Posterior cingulate gyrus (tissue), 11 donors: ENCODE measurements around the gene ERBB4.

ENCODE experiments used
- DNase-seq, 10 donors: peaks; one replicate each; pipeline versions ENCODE4 v3.0.0 to v3.0.0-alpha.2; 2020 to 2021; ENCODE audit warnings: mixed read lengths in 3 of 10
- intact Hi-C: fragments of 100-400 bp; cut with DNase I; formaldehyde crosslinking; loops from one replicate; pipeline ENCODE4 v1.15.1; 2023

ERBB4 gene

DNA sequence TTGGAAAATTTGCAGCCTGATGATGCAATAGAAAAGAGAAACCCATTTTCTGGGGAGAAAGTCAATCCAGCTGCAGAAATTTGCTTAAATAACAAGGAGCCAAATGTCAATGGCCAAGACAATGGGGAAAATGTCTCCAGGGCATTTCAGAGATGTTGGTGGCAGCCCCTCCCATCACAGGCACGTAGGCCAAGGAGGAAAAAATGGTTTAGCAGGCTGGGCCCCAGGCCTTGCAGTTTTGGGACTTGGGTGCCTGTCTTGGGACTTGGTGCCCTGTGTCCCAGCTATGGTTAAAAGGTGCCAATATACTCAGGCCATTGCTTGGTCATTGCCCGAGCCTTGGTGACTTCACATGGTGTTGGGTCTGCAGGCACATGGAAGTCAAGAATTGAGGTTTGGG, 368.2 kb downstream of the ERBB4 start:
- no peak for DNase-seq
- intact Hi-C loops = no loop called here

DNA sequence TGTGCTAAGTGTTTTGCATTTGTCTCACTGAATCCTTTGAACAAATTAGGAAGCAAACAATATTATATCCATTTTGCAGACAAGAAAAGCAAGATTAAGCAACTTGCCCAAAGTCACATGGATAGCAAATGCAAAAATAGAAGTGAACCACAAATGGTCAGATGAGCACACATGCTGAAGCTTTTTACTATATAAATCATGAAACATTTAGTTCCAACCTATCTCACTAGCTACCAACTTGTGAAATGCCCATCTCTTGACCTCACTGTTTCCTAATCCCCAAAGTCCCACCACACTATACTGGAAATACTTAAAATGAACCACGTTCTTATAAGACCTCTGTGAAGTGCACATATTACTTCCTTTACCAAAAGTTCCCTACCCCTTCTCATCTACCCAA, 380.5 kb downstream of the ERBB4 start:
- intact Hi-C loops = no loop called here
- DNase-seq = no peak

DNA sequence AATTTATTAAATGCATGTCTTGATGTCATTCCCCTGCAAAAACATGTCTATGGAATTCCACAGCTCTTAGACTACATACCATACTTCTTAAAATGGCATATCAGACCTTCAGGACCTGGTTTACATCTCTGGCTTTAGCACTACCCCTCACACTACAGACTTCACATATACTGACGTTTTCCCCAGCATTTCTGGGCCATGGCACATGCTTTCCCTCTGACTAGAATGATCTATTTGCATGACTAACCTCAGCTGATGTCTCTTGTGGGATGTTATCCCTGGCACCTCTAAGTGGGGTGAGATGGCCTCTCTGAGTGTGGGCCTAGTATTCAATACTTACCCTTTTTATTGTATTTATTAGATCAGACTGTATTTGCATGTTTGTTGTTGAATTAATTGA, 381.6 kb downstream of the ERBB4 start:
- no peak for DNase-seq
- intact Hi-C loops = no loop called here

DNA sequence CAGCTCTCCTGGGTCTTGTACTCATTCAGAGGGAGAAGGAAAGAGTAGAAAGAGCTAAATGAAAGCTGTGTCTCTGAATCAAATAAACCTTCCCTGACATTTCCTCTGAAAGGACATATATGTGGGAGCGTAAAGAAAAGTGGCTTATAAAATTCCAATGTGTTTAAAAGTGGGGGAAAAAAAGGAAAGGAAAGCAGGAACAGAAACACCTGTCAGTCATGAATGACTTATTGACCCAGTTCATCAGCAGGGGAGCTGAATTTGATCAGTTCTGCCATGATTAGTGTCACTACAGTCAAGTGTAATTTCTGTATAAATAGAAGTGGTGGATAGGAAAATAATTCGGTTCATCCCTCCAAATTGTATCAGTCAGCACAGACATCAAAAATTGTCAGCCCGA, 382.5 kb downstream of the ERBB4 start:
- DNase-seq = no peak
- intact Hi-C loops = no loop called here

DNA sequence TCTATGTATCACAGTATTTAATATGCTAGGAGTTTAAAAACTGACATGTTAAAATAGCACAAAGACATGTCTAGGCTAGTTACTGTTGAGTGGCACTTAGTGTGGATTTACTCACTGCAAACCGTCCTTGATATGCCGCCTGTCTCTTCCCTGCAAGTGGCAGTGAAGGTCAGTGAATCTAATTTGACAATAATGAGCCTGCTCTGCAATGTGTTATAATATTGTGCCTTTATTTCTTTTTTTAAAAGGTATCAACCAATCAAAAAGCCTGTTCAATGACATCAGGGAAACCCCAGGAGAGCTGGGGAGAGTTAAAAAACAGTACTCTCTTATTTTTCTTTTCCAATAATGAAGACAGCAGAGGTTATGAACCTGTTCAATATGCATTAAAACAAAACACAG, 384.1 kb downstream of the ERBB4 start:
- intact Hi-C loops = no loop called here
- DNase-seq = no peak

DNA sequence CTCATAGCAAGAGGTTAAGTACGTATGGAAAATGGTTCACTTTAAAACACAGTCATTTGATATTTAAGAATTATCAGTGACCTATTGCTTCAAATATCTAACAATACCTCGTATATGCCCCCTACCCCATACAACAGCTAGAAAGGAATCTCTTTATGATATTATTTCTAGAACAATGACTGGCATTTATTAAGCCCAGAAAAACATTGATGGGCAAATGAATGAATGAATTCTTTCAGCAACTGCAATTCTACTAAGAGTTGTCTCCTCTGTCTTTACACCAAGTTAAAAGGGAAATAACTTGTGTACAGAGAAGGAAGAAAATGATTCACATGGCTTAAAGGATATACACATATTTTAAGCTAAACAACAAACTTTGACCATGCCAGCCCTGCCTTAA, 384.7 kb downstream of the ERBB4 start:
- intact Hi-C loops = no loop called here
- no peak for DNase-seq

DNA sequence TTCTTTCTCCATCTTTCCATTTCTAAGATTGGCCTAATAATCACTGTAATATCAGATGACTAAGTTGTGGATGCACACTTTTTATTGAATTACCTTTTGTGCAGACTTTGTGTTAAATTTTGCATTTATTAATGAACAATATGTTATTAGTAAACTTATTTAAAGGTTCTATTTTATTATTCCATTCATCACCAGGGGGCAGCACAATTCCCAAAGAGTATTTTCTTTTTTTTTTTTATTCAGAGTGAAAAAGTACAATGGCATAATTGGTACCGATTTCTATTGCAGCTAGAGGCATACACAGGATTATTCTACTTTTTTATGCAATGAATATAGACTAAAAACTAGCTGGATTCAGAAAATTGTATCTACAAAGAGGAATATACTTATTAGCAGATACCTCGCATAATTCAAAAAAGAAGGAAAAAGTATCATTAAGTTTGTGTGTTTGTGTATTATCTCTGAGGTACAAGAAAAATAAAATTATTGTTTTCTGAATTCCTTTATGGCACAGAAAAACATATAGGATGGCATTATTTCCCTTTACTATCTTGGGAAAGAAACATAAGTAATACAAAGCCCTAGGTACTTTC, 390.6 kb downstream of the ERBB4 start:
- intact Hi-C loops = loop anchor here (5.0 kb wide), 1 partner anchor 419 kb away; no protein-coding TSS in a partner anchor
- no peak for DNase-seq

DNA sequence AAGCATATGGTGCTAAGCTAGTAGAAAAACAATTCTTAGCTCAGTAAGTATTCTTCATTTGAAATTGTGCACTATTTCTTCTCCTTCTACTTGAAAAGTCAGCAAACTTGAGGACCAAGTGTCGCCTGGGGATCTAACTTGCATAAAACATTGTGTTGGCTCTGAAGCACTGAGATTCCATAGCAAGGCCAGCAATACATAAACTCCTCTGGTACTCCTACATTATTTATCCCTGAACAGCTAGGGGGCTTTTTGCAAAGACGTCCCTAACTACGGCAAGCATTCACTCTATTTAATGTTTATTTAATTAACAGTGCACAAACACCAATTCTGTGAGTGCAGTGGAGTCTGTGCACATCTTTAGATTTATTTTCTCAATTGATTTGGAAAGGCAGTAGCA, 392.2 kb downstream of the ERBB4 start:
- no peak for DNase-seq
- intact Hi-C loops = loop anchor here (5.0 kb wide), 1 partner anchor 421 kb away; no protein-coding TSS in a partner anchor

DNA sequence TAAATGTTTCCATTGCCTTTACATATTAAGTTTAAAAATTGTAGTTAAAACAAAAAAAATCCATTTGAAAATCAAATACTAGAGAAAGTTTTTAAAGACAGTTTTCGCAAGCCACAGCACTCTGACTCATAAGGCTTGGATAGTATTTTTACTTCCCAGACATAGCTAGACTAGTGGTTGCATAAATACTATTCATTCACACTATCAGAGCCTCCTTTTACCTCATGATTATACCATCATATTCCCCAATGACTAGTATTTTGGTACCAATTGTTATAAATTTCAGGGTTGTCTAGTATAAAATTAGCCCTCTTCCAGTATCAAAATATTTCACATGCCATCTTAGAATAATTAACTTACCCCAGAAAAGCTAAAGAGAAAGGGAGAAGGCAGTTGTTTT, 393.5 kb downstream of the ERBB4 start:
- intact Hi-C loops = loop anchor here (5.0 kb wide), 1 partner anchor 422 kb away; no protein-coding TSS in a partner anchor
- no peak for DNase-seq

DNA sequence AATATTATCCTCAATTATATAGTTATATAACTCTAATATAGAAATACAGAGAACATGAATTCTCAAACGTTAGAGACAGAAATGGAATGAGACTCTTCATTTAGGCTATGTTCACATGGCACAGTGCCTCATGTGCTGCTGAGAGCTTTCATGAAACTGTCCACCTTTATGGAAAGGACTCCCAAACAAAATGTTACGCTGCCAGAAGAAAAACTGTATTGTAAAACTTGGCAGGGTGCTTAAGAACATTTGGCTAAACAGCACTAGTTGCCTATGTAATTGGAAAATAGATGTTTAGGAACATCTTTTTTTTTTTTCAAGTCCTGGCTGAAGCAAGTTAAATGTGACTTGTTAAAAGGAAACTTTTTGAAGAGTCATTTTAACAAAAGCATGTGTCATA, 396.0 kb downstream of the ERBB4 start:
- DNase-seq = no peak
- intact Hi-C loops = no loop called here

DNA sequence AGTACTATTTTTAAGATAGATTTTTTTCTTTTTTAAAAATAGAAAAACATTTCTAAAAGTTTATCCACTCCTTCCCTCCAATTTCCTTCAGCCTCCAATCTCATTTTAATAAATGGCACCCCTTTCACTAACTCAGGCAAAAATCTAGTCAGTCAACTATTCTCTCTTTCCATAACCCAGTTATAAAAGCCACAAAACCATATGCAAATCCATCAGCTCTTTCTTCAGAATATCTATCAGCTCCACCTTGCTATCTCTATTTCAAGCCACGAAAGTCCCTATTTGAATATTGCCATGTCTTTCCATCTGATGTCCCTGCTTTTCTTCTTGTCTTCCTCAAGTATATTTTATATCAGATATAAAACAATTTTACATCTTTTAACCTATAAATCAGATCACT, 397.1 kb downstream of the ERBB4 start:
- no peak for DNase-seq
- intact Hi-C loops = no loop called here

DNA sequence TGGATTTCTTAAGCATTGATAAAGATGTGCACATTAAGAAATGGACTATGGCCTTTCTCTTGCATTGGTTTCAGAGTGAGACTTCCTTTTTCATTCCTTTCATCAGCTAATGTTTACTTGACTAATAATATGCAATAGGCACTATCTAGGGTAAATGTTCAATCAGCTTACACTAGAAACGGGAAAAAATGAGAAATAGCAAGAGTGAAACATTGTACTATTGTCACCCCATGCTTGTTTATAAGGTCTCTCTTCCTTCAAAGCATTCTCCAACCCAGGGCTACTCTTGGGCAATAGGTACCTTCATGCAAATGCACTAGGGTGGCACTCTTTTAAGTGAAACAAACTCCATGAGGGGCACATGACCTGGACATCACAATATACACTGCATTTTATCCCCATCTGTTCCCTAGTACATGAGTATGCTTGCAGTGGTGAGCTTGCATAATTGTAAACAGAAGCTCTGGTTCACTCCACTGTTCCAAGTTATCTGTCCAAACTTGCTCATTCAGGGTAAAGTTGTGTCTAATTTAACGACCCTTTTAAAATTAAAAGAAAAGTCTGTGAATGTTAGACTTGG, 402.3 kb downstream of the ERBB4 start:
- DNase-seq = no peak
- intact Hi-C loops = no loop called here

DNA sequence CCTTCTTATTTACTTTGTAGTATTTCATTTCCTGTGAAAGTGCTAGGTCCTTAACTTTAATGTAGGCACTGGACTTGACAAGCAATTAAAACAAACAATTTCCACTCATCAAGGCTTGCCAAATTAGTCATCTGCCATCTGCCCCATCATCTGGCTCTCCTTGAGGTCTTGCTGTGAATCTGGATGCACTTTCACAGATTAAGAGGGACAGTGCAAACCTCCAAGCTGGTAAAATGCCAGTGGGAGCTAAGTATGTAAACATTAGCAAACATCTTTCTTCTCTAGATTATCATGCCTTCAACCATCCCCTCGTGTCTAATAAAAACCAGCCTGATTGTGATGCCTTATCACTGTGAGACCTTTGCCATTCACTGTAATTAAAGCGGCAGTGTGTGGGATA, 402.9 kb downstream of the ERBB4 start:
- intact Hi-C loops = no loop called here
- no peak for DNase-seq

DNA sequence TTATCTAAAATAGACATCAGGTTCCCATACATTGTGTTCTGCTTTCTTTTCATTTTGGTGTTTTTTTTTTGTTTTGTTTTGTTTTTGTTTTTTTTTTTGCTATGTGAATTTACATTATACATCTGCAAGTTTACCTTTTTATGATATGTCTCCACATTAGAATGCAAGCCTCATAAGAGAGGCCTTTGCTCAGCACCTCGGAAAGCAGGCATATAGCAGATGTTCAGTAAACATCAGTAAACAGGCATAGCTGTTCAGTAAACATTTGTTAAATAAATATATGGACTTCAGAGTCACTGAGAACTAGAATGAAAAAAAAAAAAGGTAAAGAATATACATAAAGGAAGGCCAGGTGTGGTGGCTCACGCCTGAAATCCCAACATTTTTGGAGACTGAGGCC, 405.3 kb downstream of the ERBB4 start:
- intact Hi-C loops = no loop called here
- no peak for DNase-seq

DNA sequence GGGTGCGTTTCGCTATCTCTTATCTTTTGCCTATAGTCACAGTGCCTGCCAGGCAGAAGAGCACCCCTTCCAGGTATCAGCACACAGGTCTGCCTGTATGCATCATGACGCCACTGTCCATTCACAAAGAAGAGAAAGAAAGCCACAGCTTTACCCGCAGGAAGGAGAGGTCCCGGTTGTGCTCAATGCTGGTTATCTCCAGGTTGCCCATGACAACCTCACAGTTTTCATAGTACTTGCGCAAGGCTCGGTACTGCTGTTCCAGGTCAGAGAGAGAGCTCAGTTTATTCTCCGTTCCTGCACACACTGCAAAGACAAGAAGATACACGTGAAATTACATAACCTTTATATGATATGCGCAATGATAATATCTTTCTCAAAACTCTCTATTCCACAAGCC, 414.0 kb downstream of the ERBB4 start:
- no peak for DNase-seq
- intact Hi-C loops = no loop called here

DNA sequence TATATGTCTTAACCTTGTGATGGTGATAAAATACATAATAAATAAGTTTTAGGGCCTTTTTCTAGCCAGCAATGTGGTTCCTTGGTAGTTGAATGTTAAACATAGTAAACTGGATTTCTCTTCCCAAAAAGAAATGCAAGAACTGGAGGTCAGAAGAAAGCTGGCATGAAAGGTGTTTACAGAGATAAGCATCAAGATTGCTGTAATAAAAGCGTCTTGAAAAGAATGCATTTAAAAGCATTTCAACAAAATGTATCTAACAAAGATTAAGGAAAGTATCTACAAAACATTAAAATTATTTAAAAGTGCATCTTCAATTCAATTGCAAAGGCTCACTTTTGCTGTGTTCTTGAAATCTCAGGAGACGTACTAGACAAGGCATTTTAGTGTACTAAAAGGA, 419.0 kb downstream of the ERBB4 start:
- intact Hi-C loops = no loop called here
- no peak for DNase-seq

DNA sequence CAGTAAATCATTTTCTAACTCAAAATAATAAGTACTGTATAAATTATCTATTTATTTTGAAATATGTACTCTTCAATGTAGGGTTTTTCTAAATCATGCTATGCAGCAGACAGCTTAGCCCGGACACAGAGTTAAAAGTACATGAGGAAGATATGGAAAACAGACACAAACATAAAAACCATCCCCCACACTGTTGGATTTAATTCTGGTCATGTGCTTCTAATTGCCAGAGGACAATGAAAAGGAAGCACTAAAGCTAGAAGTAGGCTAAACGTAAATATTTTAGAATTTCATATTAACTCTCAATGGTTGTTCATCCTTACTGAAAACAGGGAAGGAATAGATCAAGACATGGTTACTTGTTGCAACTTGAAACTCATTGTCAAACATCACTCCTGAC, 420.7 kb downstream of the ERBB4 start:
- intact Hi-C loops = no loop called here
- no peak for DNase-seq

DNA sequence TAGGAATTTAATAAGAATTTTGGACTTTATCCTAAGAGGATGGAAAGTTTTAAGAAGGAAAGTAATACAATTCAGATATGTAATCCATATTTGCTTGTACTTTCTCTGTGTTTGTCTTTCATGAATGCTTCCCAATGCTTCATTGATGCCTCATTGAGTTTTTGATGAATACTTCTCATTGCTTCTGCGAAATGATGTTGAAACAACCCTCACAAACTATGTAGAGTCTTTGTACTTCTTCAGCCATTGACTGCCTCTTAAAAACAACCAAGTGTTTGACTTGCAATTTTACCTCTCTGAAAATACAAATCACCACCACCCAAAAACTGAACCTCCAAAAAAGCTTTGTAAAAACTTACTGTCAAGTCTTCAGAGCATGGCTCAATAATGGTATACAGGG, 424.1 kb downstream of the ERBB4 start:
- intact Hi-C loops = no loop called here

DNA sequence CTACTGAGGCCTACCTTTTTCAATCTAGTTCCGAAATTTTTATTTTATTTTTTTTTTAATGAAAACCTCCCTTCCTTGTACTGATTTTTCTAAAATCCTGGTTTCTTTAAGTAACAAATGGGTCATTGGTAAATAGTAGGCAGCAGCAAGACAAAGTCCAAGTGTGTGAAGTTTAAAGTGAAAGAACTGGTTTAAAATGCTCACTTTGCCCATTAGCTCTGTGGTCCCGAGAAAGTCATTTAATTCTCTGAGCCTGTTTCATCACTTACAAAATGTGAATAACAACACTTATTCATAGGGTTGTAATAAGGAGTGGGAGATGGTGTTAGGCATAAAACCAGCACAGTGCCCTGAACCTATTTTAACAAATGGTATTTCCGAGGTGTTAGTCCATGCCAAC, 426.2 kb downstream of the ERBB4 start:
- intact Hi-C loops = no loop called here
- no peak for DNase-seq

More for the DNA sequence above, 424.1 kb downstream of the ERBB4 start:
- DNase-seq = no peak

DNA sequence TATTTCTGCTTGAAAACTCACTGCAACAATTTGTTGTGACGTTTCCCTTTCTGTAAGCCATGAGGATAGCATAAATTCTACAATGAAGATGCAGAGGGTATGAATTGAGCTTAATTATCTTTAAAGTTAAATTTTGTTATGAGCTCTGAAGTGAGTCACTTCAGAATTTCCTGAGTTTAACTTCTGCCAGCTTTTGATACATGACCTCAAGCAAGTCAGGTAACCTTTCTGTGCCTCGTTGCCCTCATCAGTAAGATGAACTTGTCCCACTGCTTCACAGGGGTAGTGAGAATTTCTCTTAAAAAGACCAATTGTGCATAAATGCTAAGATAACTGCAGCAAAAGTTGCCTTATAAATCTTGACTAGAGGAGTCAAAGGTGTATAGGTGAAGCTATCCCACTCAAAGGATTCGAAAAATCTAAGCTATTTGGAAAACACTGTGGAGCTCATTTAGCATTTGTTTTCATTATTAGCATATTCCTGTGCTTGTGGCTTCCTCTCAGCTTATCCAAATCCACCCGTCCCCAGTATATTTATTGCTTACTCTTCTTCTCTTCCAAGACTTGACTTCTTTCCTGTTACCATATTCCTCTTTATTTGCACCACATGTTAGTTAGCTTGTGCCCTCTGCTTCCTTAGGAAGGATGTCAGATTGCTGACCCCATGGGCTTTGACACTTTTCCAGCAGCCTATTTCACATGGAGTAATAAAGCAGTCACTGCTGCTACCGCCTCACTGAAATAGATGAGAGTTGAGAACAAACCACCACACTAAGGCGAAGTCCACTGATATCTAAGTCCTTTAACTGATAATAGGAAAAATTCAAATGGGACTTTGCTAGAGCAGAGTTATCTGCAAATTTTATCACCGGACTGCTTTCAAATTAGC, 428.6 kb downstream of the ERBB4 start:
- intact Hi-C loops = no loop called here

DNA sequence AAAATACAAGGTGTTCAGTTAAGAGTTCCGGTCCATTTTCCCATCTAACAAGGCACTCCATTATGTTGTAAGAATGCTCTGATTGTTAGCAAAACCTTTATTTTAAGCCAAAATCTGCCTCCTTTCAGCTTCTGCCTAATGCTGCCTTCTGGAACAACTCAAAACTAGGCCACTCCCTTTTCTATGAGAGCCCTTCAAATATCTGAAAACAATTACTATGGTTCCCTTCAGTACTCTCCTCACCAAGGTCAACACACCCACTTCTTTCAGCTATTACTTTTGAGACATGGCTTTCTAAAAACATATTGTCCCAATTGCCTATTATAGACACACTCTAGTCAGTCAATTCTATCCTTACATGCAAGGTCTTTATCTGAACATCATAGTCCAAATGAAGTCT, 429.4 kb downstream of the ERBB4 start:
- DNase-seq = no peak
- intact Hi-C loops = no loop called here

More for the DNA sequence above, 428.6 kb downstream of the ERBB4 start:
- DNase-seq = no peak

DNA sequence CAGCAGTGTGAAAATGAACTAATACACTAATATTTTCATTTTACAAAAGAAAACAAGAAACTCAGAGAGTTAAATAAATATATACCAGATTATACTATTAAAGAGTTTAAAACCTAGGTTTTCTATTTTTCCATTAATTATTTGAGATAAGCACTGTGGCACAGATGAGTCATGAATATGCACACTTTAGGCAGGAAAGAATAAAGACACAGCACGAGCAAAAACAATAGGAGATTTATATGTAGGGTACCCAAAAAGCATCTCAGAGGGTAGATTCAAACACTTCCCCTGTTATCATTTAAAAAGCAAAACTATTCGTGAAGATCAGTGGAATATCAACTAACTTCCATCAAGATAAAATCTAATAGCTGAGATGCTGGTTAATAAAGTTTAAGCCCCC, 430.6 kb downstream of the ERBB4 start:
- intact Hi-C loops = no loop called here
- DNase-seq = no peak
